ENCODE data around the gene BCL11A. TPM values are rescaled to one million over a fixed set of nuclear protein-coding genes. Genes with fewer than 3 reads are reported as not detected.

Gene BCL11A
- total RNA-seq, 1 experiment from 2014 or later: 0.13 TPM

DNA sequence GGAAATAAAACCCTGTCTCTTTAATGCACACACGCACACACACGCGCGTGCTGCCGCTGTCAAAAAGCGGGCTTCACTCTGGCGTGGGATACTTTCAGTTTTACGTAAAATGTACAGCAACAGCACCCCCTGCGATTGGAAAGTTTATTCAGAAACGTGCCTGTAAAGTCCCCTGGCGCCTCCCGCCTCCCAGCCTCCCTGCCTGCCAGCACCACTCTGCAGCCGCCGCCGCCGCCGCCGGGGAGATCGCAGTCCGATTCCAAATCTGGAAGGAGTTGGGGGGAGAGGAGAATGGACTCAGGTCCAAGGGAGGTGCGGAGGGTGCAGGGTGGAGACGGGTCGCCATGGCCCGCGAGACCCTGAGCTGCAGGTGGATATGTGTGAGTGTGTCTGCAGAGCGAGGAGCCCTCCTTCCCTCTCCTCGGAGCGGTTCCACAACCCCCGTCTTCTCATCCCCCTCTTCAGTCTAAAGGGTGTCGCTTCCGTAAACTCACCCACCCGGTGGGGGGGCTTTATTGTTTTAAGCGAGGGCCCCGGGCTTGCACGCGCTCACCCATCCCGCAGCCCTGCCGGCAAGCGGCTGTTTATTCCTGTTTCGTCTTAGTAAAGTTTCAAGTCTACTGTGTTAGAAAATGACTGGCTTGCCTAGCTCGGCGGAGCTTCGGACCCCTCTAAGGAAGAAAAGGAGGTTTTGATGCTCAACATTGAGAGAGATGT lies 1.8 kb upstream of the BCL11A start:
- no peaks in the 10 kb centered on the region for H3K36me3 ChIP-seq
- peak in 1 of 2 experiments; percentile 51 for DNase-seq (ENCODE audit: low read depth in 1 of 2, low spot score in 2 of 2)
- H3K9me3 ChIP-seq (replicated peaks): no peaks in the 10 kb centered on the region
- H3K27me3 ChIP-seq (replicated peaks): peaks cover 80% of the 10 kb centered on the region
- no peak overlapping the region for H3K27ac ChIP-seq
- peak overlapping the region; percentile 40 for H3K4me3 ChIP-seq
- peaks cover 26% of the 10 kb centered on the region for H3K4me1 ChIP-seq (replicated peaks)

- Histone ChIP-seq H3K27ac (no peak overlapping the region), H3K9me3 (replicated peaks) (no peaks in the 10 kb centered on the region), H3K36me3 (no peaks in the 10 kb centered on the region), H3K27me3 (replicated peaks) (peaks cover 81% of the 10 kb centered on the region), H3K4me3 (peak overlapping the region; percentile 40), H3K4me1 (replicated peaks) (peaks cover 32% of the 10 kb centered on the region)
- DNase-seq (ENCODE audit: low read depth in 1 of 2, low spot score in 2 of 2): peak in 1 of 2 experiments; percentile 61
Observed at GRCh38 chr2:60554646-60555065, 1.2 kb upstream of the BCL11A start.

GRCh38 chr2:60554074-60554645 lies 706 bp upstream of the BCL11A start:
- Histone ChIP-seq H3K36me3 (0 out of 2 replicates have a peak, but pooled peaks cover 2% of the 10 kb centered on the region), H3K4me1 (replicated peaks) (peaks cover 36% of the 10 kb centered on the region), H3K27ac (no peak overlapping the region), H3K27me3 (replicated peaks) (peaks cover 83% of the 10 kb centered on the region), H3K9me3 (replicated peaks) (no peaks in the 10 kb centered on the region), H3K4me3 (peak overlapping the region; percentile 40)
- DNase-seq (ENCODE audit: low read depth in 1 of 2, low spot score in 2 of 2): no peak

GRCh38 chr2:60552851-60553494 lies 481 bp downstream of the BCL11A start:
- Histone ChIP-seq H3K4me3 (peak overlapping the region; percentile 25), H3K27ac (no peak overlapping the region), H3K27me3 (replicated peaks) (peaks cover 90% of the 10 kb centered on the region), H3K36me3 (0 out of 2 replicates have a peak, but pooled peaks cover 2% of the 10 kb centered on the region), H3K9me3 (replicated peaks) (no peaks in the 10 kb centered on the region), H3K4me1 (replicated peaks) (peaks cover 36% of the 10 kb centered on the region)
- DNase-seq (ENCODE audit: low read depth in 1 of 2, low spot score in 2 of 2): no peak

DNA sequence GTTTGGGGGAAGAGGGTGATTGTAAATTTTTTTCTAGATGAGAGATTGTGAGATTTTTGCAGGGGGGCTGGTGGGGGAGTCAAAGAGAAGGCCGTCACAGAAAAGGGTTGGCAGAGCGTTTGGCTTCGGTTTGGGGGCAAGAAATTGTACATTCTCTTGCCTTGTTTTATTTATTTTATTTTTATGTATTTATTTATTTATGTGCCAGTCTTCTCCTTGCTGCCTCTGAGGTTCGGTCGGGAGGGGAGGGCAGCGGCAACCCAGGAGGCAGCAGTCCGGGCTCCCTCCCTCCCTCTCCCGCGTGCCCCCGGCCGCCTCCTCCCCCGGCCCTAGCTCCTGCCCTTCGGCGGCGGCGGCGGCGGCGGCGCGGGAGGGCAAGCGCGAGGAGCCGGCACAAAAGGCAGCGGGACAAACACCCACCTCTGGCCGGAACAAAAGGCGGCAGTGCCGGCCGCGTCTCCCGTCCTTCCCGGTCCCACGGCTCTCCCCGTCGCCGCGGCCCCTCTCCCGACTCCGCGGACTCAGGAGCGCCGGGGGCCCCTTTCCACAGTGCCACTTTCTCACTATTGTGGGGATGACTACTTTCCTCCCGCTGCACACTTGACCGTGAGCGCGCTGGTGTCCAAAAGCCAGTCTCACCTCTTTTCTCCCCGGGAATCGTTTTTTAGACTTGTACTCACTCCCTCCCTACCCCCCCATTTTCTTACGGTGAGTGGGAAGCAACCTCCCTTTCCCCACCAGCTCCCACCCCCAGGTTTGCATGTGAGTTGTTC lies 1.2 kb downstream of the BCL11A start:
- Histone ChIP-seq H3K4me1 (replicated peaks) (peaks cover 36% of the 10 kb centered on the region), H3K4me3 (peak overlapping the region; percentile 25), H3K27me3 (replicated peaks) (peaks cover 92% of the 10 kb centered on the region), H3K9me3 (replicated peaks) (no peaks in the 10 kb centered on the region), H3K36me3 (0 out of 2 replicates have a peak, but pooled peaks cover 2% of the 10 kb centered on the region), H3K27ac (no peak overlapping the region)
- peak in 1 of 2 experiments; percentile 9 for DNase-seq (ENCODE audit: low read depth in 1 of 2, low spot score in 2 of 2)

DNA sequence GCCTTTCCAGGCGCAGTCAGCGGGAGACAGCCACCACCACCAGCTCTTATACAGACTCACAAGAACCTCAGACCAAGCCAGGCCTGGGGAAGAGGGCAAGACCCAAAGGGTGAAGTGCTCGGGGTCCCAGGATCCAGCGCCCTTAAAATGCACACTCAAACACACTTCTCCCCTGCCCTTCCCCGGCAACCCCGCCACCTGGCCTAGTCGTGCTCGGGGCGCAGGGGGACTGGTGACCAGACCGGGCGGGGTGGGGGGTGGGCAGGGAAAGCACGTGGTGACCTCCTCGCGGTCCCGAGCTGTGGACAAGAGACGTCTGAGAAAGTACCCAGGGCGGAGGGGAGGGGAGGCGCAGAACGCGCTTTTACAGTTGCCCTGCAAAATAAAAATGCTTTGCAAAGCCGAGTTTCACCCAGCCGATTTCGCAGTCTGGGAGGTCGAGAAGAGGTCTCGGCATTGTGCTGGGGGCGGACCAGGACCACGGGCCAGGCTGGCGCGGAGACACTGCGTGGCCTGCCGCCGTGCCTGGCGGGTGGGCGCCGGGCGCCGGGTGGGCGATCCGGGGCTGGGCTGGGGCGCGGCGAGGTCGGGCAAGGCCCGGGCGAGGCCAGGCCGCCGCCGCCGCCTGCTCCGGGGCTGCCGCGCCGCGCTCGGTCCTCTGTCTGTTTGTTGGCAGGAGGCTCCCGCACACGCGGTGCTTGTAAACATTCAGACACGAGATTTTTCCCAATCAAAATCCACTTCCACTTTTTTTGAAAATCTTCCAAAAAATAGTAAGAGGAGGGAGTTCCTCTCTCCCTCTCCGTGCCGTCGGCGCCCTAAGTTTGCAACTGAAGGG lies 2.0 kb downstream of the BCL11A start:
- Histone ChIP-seq H3K36me3 (0 out of 2 replicates have a peak, but pooled peaks cover 2% of the 10 kb centered on the region), H3K27me3 (replicated peaks) (peaks cover 90% of the 10 kb centered on the region), H3K27ac (no peak overlapping the region), H3K4me1 (replicated peaks) (peaks cover 36% of the 10 kb centered on the region), H3K4me3 (peak overlapping the region; percentile 25; the same call in 1 of the 2 replicates), H3K9me3 (replicated peaks) (no peaks in the 10 kb centered on the region)
- DNase-seq (ENCODE audit: low read depth in 1 of 2, low spot score in 2 of 2): peak in 1 of 2 experiments; percentile 11

- Histone ChIP-seq H3K9me3 (replicated peaks) (no peaks in the 10 kb centered on the region), H3K36me3 (0 out of 2 replicates have a peak, but pooled peaks cover 2% of the 10 kb centered on the region), H3K27me3 (replicated peaks) (peaks cover 91% of the 10 kb centered on the region), H3K4me3 (no peak overlapping the region), H3K27ac (no peak overlapping the region), H3K4me1 (replicated peaks) (peaks cover 36% of the 10 kb centered on the region)
- DNase-seq (ENCODE audit: low read depth in 1 of 2, low spot score in 2 of 2): no peak
Observed at GRCh38 chr2:60550984-60551239, 2.5 kb downstream of the BCL11A start.

DNA sequence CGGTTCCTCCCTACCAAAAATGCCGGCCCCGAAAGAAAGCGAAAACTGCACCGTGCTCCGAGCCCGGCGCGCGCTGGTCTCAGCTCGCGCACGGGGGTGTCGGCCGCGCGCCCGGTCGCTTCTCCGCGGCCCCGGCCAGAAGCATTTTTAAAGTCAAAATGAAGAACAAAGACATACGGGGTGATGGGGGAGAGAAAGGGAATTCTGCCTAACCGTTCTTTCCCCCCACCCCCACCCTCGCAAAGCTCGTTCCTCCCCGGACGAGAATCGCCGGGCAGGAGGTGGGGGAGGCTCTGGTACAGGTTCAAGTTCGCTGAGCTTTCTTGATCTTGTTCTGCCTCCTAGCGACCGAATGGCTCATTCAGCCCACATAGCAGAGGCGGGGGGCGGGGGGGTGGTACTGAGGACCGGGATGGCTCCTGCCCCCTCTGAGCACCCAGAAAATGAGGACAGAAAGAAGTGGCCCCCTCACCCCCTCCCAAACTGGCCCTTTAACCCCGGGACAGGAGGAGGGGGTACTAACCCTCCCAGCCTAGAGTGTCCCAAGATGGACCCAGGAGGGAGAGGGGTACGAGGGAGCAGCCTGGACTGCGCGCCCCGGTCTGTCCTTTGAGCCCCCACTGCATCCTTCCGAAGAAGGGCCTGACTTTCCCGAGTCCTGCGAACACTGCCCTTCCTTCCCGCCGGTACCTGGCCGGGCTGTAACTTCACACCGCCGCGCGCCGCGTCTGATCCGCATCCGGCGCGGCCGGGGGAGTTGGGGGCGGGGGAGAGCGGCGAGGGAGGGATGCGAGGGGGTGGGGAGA lies 3.1 kb downstream of the BCL11A start:
- Histone ChIP-seq H3K4me3 (peak overlapping the region; percentile 42), H3K27ac (no peak overlapping the region), H3K36me3 (0 out of 2 replicates have a peak, but pooled peaks cover 2% of the 10 kb centered on the region), H3K27me3 (replicated peaks) (peaks cover 88% of the 10 kb centered on the region), H3K4me1 (replicated peaks) (peaks cover 32% of the 10 kb centered on the region), H3K9me3 (replicated peaks) (no peaks in the 10 kb centered on the region)
- DNase-seq (ENCODE audit: low read depth in 1 of 2, low spot score in 2 of 2): peak in 1 of 2 experiments; percentile 42

GRCh38 chr2:60549928-60550177 lies 3.6 kb downstream of the BCL11A start:
- H3K27ac ChIP-seq: no peak overlapping the region
- peak in 1 of 2 experiments; percentile 9 for DNase-seq (ENCODE audit: low read depth in 1 of 2, low spot score in 2 of 2)
- peaks cover 28% of the 10 kb centered on the region for H3K4me1 ChIP-seq (replicated peaks)
- peaks cover 84% of the 10 kb centered on the region for H3K27me3 ChIP-seq (replicated peaks)
- no peaks in the 10 kb centered on the region for H3K9me3 ChIP-seq (replicated peaks)
- 0 out of 2 replicates have a peak, but pooled peaks cover 2% of the 10 kb centered on the region for H3K36me3 ChIP-seq
- H3K4me3 ChIP-seq: peak overlapping the region; percentile 42

DNA sequence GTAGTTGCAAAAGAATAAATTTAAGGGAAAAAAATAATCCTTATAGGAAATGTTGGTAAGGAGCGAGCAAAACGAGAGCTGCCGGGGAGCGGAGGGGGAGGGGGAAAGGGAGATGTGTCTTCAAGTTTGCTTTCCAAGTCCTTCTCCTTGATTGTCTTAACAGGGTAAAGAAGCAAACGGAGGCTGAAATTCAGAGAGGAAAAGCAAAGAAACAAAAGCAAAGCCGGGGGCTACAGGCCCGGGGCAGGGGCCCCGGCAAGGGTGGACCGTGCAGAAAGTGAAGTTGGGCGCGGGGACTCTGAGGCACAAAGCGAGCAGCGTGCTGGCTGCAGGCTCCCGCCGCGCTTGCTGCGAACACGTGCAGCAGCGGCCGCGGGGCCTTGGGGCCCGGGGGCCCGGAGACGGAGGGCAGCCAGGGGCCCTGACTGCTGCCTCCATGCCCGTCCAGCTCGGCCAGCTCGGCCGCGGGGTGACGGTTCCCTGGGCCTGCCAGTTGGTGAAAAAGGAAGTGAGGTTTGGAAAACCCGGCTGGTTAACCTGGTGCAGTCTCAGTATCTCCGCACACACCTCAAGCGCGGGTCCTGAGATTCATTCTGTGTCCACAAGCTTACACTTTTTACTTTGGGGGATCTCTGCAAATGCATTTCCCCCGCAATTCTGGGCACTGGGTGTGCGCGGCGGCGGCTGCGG lies 4.1 kb downstream of the BCL11A start:
- Histone ChIP-seq H3K36me3 (0 out of 2 replicates have a peak, but pooled peaks cover 2% of the 10 kb centered on the region), H3K9me3 (replicated peaks) (no peaks in the 10 kb centered on the region), H3K27ac (no peak overlapping the region), H3K4me3 (peak overlapping the region; percentile 42), H3K4me1 (replicated peaks) (peaks cover 28% of the 10 kb centered on the region), H3K27me3 (replicated peaks) (peaks cover 82% of the 10 kb centered on the region)
- peak in 1 of 2 experiments; percentile 20 for DNase-seq (ENCODE audit: low read depth in 1 of 2, low spot score in 2 of 2)

DNA sequence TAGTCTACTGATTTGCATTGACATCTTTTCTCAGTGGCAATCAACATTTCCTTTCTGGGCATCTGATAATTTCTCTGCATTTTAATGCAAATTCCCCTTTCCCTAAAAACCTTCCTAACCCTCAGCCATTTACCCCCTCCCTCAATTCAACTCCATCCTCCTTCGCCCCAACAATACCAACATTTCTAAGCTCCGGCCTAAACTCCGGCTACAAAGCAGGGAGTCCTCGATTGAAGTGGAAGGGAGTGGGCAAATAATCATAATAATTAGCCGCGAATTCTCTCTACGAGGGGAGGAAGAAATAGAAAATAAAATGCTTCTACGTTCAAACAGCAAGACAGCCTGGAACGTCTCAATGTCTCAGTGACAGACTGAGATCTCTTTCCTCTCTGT lies 4.6 kb downstream of the BCL11A start:
- Histone ChIP-seq H3K4me3 (no peak overlapping the region), H3K4me1 (replicated peaks) (peaks cover 23% of the 10 kb centered on the region), H3K27ac (no peak overlapping the region), H3K27me3 (replicated peaks) (peaks cover 78% of the 10 kb centered on the region), H3K36me3 (0 out of 2 replicates have a peak, but pooled peaks cover 2% of the 10 kb centered on the region), H3K9me3 (replicated peaks) (no peaks in the 10 kb centered on the region)
- no peak for DNase-seq (ENCODE audit: low read depth in 1 of 2, low spot score in 2 of 2)

DNA sequence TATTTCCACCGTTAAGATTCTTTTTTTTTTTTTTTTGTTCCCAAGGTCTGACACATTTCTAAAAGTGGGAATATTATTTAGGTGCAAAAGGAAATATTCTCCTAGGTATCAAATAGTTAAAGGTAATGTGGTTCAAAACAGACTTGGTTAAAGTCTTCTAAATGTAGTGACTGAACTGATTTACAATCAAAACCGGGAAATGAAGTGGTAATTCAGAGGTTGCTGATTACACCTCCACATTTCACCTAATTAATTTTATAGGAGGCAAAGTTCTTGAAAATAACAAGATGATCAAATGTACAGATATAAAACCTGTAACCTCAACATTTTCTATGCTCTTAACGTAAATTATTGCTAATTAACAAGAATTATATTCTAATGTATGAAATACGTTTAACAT lies 5.1 kb downstream of the BCL11A start:
- peaks cover 78% of the 10 kb centered on the region for H3K27me3 ChIP-seq (replicated peaks)
- no peak for DNase-seq (ENCODE audit: low read depth in 1 of 2, low spot score in 2 of 2)
- no peaks in the 10 kb centered on the region for H3K9me3 ChIP-seq (replicated peaks)
- H3K27ac ChIP-seq: no peak overlapping the region
- no peak overlapping the region for H3K4me3 ChIP-seq
- 0 out of 2 replicates have a peak, but pooled peaks cover 2% of the 10 kb centered on the region for H3K36me3 ChIP-seq
- peaks cover 23% of the 10 kb centered on the region for H3K4me1 ChIP-seq (replicated peaks)
